Measurements from ENCODE around the gene AP1M1. TPM values are rescaled to one million over a fixed set of nuclear protein-coding genes. Genes with fewer than 3 reads are reported as not detected.

The AP1M1 gene
- total RNA-seq, 1 experiment from 2014 or later, result 30.3 TPM

GRCh38 chr19:16244091-16244490, 46.4 kb downstream of the AP1M1 start:
- H3K27me3 Mint-ChIP-seq (ENCODE audit: low read depth), result peaks cover 10% of the 10 kb centered on the region
- Histone ChIP-seq H3K14ac (ENCODE audit: insufficient read depth, low read length) (no peak overlapping the region), H2AK5ac (ENCODE audit: insufficient read length, low read length) (no peak overlapping the region), H2BK12ac (ENCODE audit: insufficient read length, low read depth, low read length) (no peak overlapping the region), H3K27me3 (ENCODE audit: insufficient read depth, low read length) (no peaks in the 10 kb centered on the region), H2BK120ac (ENCODE audit: low read depth, low read length, poor library complexity, severe bottlenecking) (no peak overlapping the region), H4K5ac (ENCODE audit: insufficient read length, low read depth, low read length) (no peak overlapping the region), H3K27ac (ENCODE audit: insufficient read length, low read depth, low read length) (no peak overlapping the region), H3T11ph (ENCODE audit: low read length) (no peak overlapping the region), H2AFZ (ENCODE audit: low read length) (no peak overlapping the region), H4K20me1 (ENCODE audit: control insufficient read depth, insufficient read depth, insufficient read length) (no peaks in the 10 kb centered on the region), H3K56ac (ENCODE audit: insufficient read length, low read depth, low read length) (no peak overlapping the region), H3K4me2 (ENCODE audit: insufficient read depth, insufficient read length, low read length) (no peak overlapping the region), H2BK20ac (ENCODE audit: low read depth, low read length, poor library complexity, severe bottlenecking) (no peak overlapping the region), H3K4me1 (ENCODE audit: insufficient read depth, low read length) (no peaks in the 10 kb centered on the region), H3K18ac (ENCODE audit: insufficient read length, low read depth, low read length) (no peak overlapping the region), H2BK15ac (ENCODE audit: low read depth, low read length) (no peak overlapping the region), H3K79me1 (ENCODE audit: insufficient read depth, low read depth, low read length, poor library complexity, severe bottlenecking) (no peaks in the 10 kb centered on the region), H3K23me2 (ENCODE audit: insufficient read length, low read depth, low read length, poor library complexity, severe bottlenecking) (no peaks in the 10 kb centered on the region), H3K79me2 (ENCODE audit: insufficient read depth, low read length) (no peaks in the 10 kb centered on the region), H3K9me3 (ENCODE audit: control insufficient read depth, low read depth, low read length) (no peaks in the 10 kb centered on the region), H3K4ac (ENCODE audit: low read depth, low read length) (no peak overlapping the region), H3K9ac (ENCODE audit: extremely low read depth, insufficient read length, low read length) (no peak overlapping the region), H4K91ac (ENCODE audit: insufficient read length, low read depth, low read length) (no peak overlapping the region), H4K8ac (replicated peaks; ENCODE audit: insufficient read length, low read depth, low read length) (no peak overlapping the region), H3K23ac (ENCODE audit: insufficient read length, low read depth, low read length) (no peak overlapping the region), H2BK5ac (ENCODE audit: insufficient read length, low read length) (no peak overlapping the region)
- TF ChIP-seq CTCF (conservative IDR thresholded peaks at IDR 0.05), result no peak
- no peaks in the 10 kb centered on the region for H3K36me3 Mint-ChIP-seq (ENCODE audit: insufficient read depth in 1 of 3, low read depth in 3 of 3)
- no CpG with 5 or more reads among the region's 2 CpGs for WGBS (ENCODE audit: extremely low coverage, insufficient read length, low lambda C conversion rate)
- no peak overlapping the region for H3K27ac Mint-ChIP-seq
- H3K9me3 Mint-ChIP-seq, result 0 out of 5 replicates have a peak, but pooled peaks cover 0 to 2% of the 10 kb centered on the region in 2 experiments
- peaks cover 2% of the 10 kb centered on the region in 2 experiments; a peak in 1 of 4 replicates for H3K4me1 Mint-ChIP-seq
- no peak overlapping the region for H3K4me3 Mint-ChIP-seq
- DNase-seq, result no peak

Measured in H9 (cell line).